Neural crest cell (in vitro differentiated cells): Measurements from ENCODE around the gene MRPL45. TPM values are rescaled to one million over a fixed set of nuclear protein-coding genes. Genes with fewer than 3 reads are reported as not detected.
A peak's percentile ranks its signal among the peaks of the same experiment; 100 is the strongest.

ENCODE experiments used
- DNase-seq: peaks from one replicate; pipeline ENCODE4 v3.0.0; 2021; ENCODE audit warnings: low read depth, mixed read lengths, low spot score
- H3K27ac Mint-ChIP-seq: one replicate; pipeline ENCODE4 v1.8.0; 2021; ENCODE audit warnings: mild to moderate bottlenecking, mixed read lengths; ENCODE audit not compliant: unreplicated experiment
- H3K27me3 Mint-ChIP-seq: 2 replicates; pipeline ENCODE4 v1.8.0; 2021; ENCODE audit warnings: low read depth, mild to moderate bottlenecking, mixed read lengths
- H3K36me3 Mint-ChIP-seq: 2 replicates; pipeline ENCODE4 v1.8.0; 2021; ENCODE audit warnings: low read depth, mild to moderate bottlenecking, mixed read lengths
- H3K4me1 Mint-ChIP-seq: 2 replicates; pipeline ENCODE4 v1.8.0; 2021; ENCODE audit warnings: mixed read lengths
- H3K4me3 Mint-ChIP-seq: one replicate; pipeline ENCODE4 v1.8.0; 2021; ENCODE audit warnings: mild to moderate bottlenecking, mixed read lengths
- H3K9me3 Mint-ChIP-seq: 2 replicates; pipeline ENCODE4 v1.8.0; 2021; ENCODE audit warnings: mixed read lengths
- CTCF ChIP-seq: fragments of 200-600 bp; sonication (generic); conservative IDR thresholded peaks from 2 replicates; pipeline ENCODE4 v1.5.0; 2021; ENCODE audit warnings: antibody characterized with exemption, mild to moderate bottlenecking
- total RNA-seq: library from RNA; stranded (reverse); gene quantifications from 2 replicates; pipeline ENCODE4 v1.2.1, GENCODE V29; 2021

MRPL45 gene
- total RNA-seq, 1 donor from 2014 or later, result 47.5 TPM

- H3K27ac Mint-ChIP-seq, result no peak overlapping the region
- peaks cover 60% of the 10 kb centered on the region for H3K4me1 Mint-ChIP-seq
- no peaks in the 10 kb centered on the region for H3K36me3 Mint-ChIP-seq
- no peaks in the 10 kb centered on the region for H3K27me3 Mint-ChIP-seq
- TF ChIP-seq CTCF, result no peak
- DNase-seq, result no peak
- H3K4me3 Mint-ChIP-seq, result peak overlapping the region; percentile 90
- no peaks in the 10 kb centered on the region for H3K9me3 Mint-ChIP-seq
Observed at GRCh38 chr17:38355251-38355650, 58.3 kb downstream of the MRPL45 start.

- TF ChIP-seq CTCF, result no peak
- no peaks in the 10 kb centered on the region for H3K9me3 Mint-ChIP-seq
- peak overlapping the region; percentile 2 for H3K4me3 Mint-ChIP-seq
- no peak for DNase-seq
- no peaks in the 10 kb centered on the region for H3K36me3 Mint-ChIP-seq
- H3K27ac Mint-ChIP-seq, result no peak overlapping the region
- peaks cover 58% of the 10 kb centered on the region for H3K4me1 Mint-ChIP-seq
- H3K27me3 Mint-ChIP-seq, result no peaks in the 10 kb centered on the region
Observed at GRCh38 chr17:38357486-38358123, 60.6 kb downstream of the MRPL45 start.

GRCh38 chr17:38358586-38359513 lies 61.9 kb downstream of the MRPL45 start:
- DNase-seq, result no peak
- Mint-ChIP-seq H3K9me3 (no peaks in the 10 kb centered on the region), H3K4me1 (peaks cover 50% of the 10 kb centered on the region), H3K27me3 (no peaks in the 10 kb centered on the region), H3K4me3 (no peak overlapping the region), H3K27ac (no peak overlapping the region), H3K36me3 (no peaks in the 10 kb centered on the region)
- TF ChIP-seq CTCF, result no peak

GRCh38 chr17:38361694-38362465 lies 64.9 kb downstream of the MRPL45 start:
- DNase-seq, result no peak
- no peak for TF ChIP-seq CTCF
- H3K4me3 Mint-ChIP-seq, result no peak overlapping the region
- peaks cover 27% of the 10 kb centered on the region for H3K4me1 Mint-ChIP-seq
- no peaks in the 10 kb centered on the region for H3K36me3 Mint-ChIP-seq
- no peak overlapping the region for H3K27ac Mint-ChIP-seq
- no peaks in the 10 kb centered on the region for H3K27me3 Mint-ChIP-seq
- H3K9me3 Mint-ChIP-seq, result no peaks in the 10 kb centered on the region

- H3K27ac Mint-ChIP-seq, result no peak overlapping the region
- H3K4me3 Mint-ChIP-seq, result no peak overlapping the region
- DNase-seq, result no peak
Observed at GRCh38 chr17:38363016-38363415, 66.0 kb downstream of the MRPL45 start.

More at GRCh38 chr17:38363016-38363415, 66.0 kb downstream of the MRPL45 start:
- peaks cover 16% of the 10 kb centered on the region for H3K4me1 Mint-ChIP-seq
- no peaks in the 10 kb centered on the region for H3K36me3 Mint-ChIP-seq
- TF ChIP-seq CTCF, result no peak
- H3K9me3 Mint-ChIP-seq, result no peaks in the 10 kb centered on the region
- no peaks in the 10 kb centered on the region for H3K27me3 Mint-ChIP-seq
